Left lung (tissue), 10 donors: ENCODE results near the gene LDHA. TPM values are rescaled to one million over a fixed set of nuclear protein-coding genes. Genes with fewer than 3 reads are reported as not detected.

ENCODE experiments used
- ATAC-seq: fragments of 200-7000 bp; cut with Tn5 transposase; one replicate; pipeline ENCODE4 v1.9.1; 2020; ENCODE audit warnings: moderate library complexity
- DNase-seq, 4 donors: peaks; one replicate each; pipeline ENCODE4 v3.0.0-alpha.2; 2013 to 2020
- H3K27ac ChIP-seq, 2 donors: fragments of 200-600 bp; sonication (generic) in 1 of 2; one replicate each; pipeline versions ENCODE4 v1.5.0 to v1.8.0; 2020 to 2021
- H3K27me3 ChIP-seq, 2 donors: fragments of 200-600 bp; sonication (generic) in 1 of 2; one replicate each; pipeline versions ENCODE4 v1.5.0 to v1.8.0; 2020 to 2021
- H3K36me3 ChIP-seq, 2 donors: fragments of 200-600 bp; sonication (generic) in 1 of 2; one replicate each; pipeline versions ENCODE4 v1.5.0 to v1.8.0; 2020 to 2021
- H3K4me1 ChIP-seq, 2 donors: fragments of 200-600 bp; one replicate each; pipeline ENCODE4 v1.8.0; 2021
- H3K4me3 ChIP-seq, 2 donors: fragments of 200-600 bp; sonication (generic) in 1 of 2; one replicate each; pipeline versions ENCODE4 v1.5.0 to v1.8.0; 2020 to 2021; ENCODE audit warnings: mild to moderate bottlenecking in 1 of 2
- H3K9me3 ChIP-seq, 2 donors: fragments of 200-600 bp; sonication (generic) in 1 of 2; one replicate each; pipeline versions ENCODE4 v1.5.0 to v1.8.0; 2020 to 2021
- CTCF ChIP-seq, 2 donors: fragments of 200-600 bp; sonication (generic) in 1 of 2; IDR thresholded peaks; one replicate each; pipeline versions ENCODE4 v1.5.0 to v1.8.0; 2021; ENCODE audit warnings: antibody characterized with exemption in 2 of 2
- intact Hi-C, 2 donors: fragments of 100-400 bp; cut with DNase I; formaldehyde crosslinking; loops; one replicate each; pipeline versions ENCODE4 v1.11.2 to v1.14.2; 2022
- polyA plus RNA-seq, 6 donors: library from polyadenylated mRNA; unstranded; fragments of 120-200 nt; gene quantifications; one replicate each; pipeline ENCODE4 v1.2.1, GENCODE V29; 2013; ENCODE audit not compliant: insufficient read length in 6 of 6
- total RNA-seq, 2 donors: library from RNA; stranded (reverse); fragmentation: NEBNext Ultra II Directional; extraction: Animal tissue kit (Norgen Biotek cat#: 25700); gene quantifications; one replicate each; pipeline ENCODE4 v1.2.1, GENCODE V29; 2021
- donor health status: DM: no; HTN: yes; CAD: no.
- donor health status: DM: no; HTN: no; CAD: no.

Gene LDHA
- total and polyA plus RNA-seq, 8 donors, result 283 to 550 (median 386) TPM

GRCh38 chr11:18374956-18375355 lies 19.4 kb upstream of the LDHA start:
- intact Hi-C loops, result no loop called here
- peaks cover 0 to 4% of the 10 kb centered on the region in 2 donors for H3K4me1 ChIP-seq
- ATAC-seq (no peak), DNase-seq (no peak)
- no peak overlapping the region for H3K4me3 ChIP-seq
- no peaks in the 10 kb centered on the region for H3K9me3 ChIP-seq
- H3K27me3 ChIP-seq, result no peaks in the 10 kb centered on the region
- TF ChIP-seq CTCF (IDR thresholded peaks at IDR 0.05), result no peak
- H3K27ac ChIP-seq, result no peak overlapping the region
- H3K36me3 ChIP-seq, result no peaks in the 10 kb centered on the region

- no peak for TF ChIP-seq CTCF (IDR thresholded peaks at IDR 0.05)
- H3K36me3 ChIP-seq, result no peaks in the 10 kb centered on the region
- intact Hi-C loops, result no loop called here
- peaks cover 0 to 4% of the 10 kb centered on the region in 2 donors for H3K4me1 ChIP-seq
- H3K9me3 ChIP-seq, result no peaks in the 10 kb centered on the region
- no peak overlapping the region for H3K4me3 ChIP-seq
- H3K27me3 ChIP-seq, result no peaks in the 10 kb centered on the region
- no peak overlapping the region for H3K27ac ChIP-seq
- no peak for ATAC-seq
- DNase-seq, result no peak
Observed at GRCh38 chr11:18375941-18376340, 18.4 kb upstream of the LDHA start.

GRCh38 chr11:18379201-18379600 lies 15.2 kb upstream of the LDHA start:
- peaks cover 13 to 22% of the 10 kb centered on the region in 2 donors for H3K4me1 ChIP-seq
- no peak for TF ChIP-seq CTCF (IDR thresholded peaks at IDR 0.05)
- intact Hi-C loops, result no loop called here
- ATAC-seq (no peak), DNase-seq (no peak)
- no peak overlapping the region for H3K4me3 ChIP-seq
- no peak overlapping the region for H3K27ac ChIP-seq
- H3K9me3 ChIP-seq, result no peaks in the 10 kb centered on the region
- no peaks in the 10 kb centered on the region for H3K36me3 ChIP-seq
- H3K27me3 ChIP-seq, result no peaks in the 10 kb centered on the region

GRCh38 chr11:18383388-18384156 lies 10.8 kb upstream of the LDHA start:
- Histone ChIP-seq H3K27ac (peak overlapping the region; percentile 94 to 98), H3K4me3 (no peak overlapping the region), H3K36me3 (no peaks in the 10 kb centered on the region), H3K27me3 (no peaks in the 10 kb centered on the region), H3K4me1 (peaks cover 20 to 31% of the 10 kb centered on the region in 2 donors), H3K9me3 (no peaks in the 10 kb centered on the region)
- DNase-seq, result peak in 3 of 4 donors; percentile 13 to 82 (median 81)
- peak; percentile 93 for ATAC-seq
- intact Hi-C loops, result no loop called here
- TF ChIP-seq CTCF (IDR thresholded peaks at IDR 0.05), result no peak

- intact Hi-C loops, result no loop called here
Observed at GRCh38 chr11:18384157-18384641, 10.2 kb upstream of the LDHA start.

More at GRCh38 chr11:18384157-18384641, 10.2 kb upstream of the LDHA start:
- Histone ChIP-seq H3K36me3 (no peaks in the 10 kb centered on the region), H3K27ac (peak overlapping the region; percentile 94 to 98), H3K9me3 (no peaks in the 10 kb centered on the region), H3K27me3 (no peaks in the 10 kb centered on the region), H3K4me1 (peaks cover 20 to 30% of the 10 kb centered on the region in 2 donors), H3K4me3 (no peak overlapping the region)
- DNase-seq, result peak in 2 of 4 donors; percentile 41 to 60
- ATAC-seq, result peak; percentile 87
- no peak for TF ChIP-seq CTCF (IDR thresholded peaks at IDR 0.05)
